Adrenal gland (tissue), 12 donors: ENCODE data around the gene NAA16. TPM values are rescaled to one million over a fixed set of nuclear protein-coding genes. Genes with fewer than 3 reads are reported as not detected.
"Not testable (repeated sequence)": the region's sequence is repeated elsewhere in the genome, so short reads cannot be mapped to it uniquely, and the experiment has no call there.

ENCODE experiments used
- DNase-seq, 7 donors: peaks; one replicate each; pipeline ENCODE4 v3.0.0-alpha.2; 2019 to 2020
- H3K27ac ChIP-seq, 5 donors: fragments of 200-600 bp; sonication (generic) in 4 of 5; 1 replicate in 3 of 5; 2 replicates in 2 of 5; pipeline versions ENCODE4 v1.5.1 to v1.8.0; 2016 to 2020; ENCODE audit warnings: mild to moderate bottlenecking in 1 of 5
- H3K27me3 ChIP-seq: fragments of 200-600 bp; 2 replicates; pipeline ENCODE4 v1.8.0; 2021
- H3K36me3 ChIP-seq, 2 donors: fragments of 200-600 bp; replicated peaks in 1 of 2; 1 replicate in 1 of 2; 2 replicates in 1 of 2; pipeline versions ENCODE4 v1.5.1 to v1.8.0; 2018 to 2022
- H3K4me1 ChIP-seq, 2 donors: fragments of 200-600 bp; replicated peaks in 1 of 2; 1 replicate in 1 of 2; 2 replicates in 1 of 2; pipeline versions ENCODE4 v1.5.1 to v1.8.0; 2018 to 2021
- H3K4me3 ChIP-seq, 4 donors: fragments of 200-600 bp; sonication (generic) in 3 of 4; one replicate each; pipeline ENCODE4 v1.5.1; 2016 to 2018
- H3K9me3 ChIP-seq, 3 donors: fragments of 200-600 bp; sonication (generic) in 1 of 3; replicated peaks in 1 of 3; 1 replicate in 2 of 3; 2 replicates in 1 of 3; pipeline versions ENCODE4 v1.5.1 to v1.8.0; 2016 to 2021
- POLR2A ChIP-seq, 2 donors: fragments of 450-650 bp; IDR thresholded peaks; one replicate each; pipeline ENCODE4 v1.6.1; 2017; ENCODE audit warnings: antibody characterized with exemption in 2 of 2, mild to moderate bottlenecking in 2 of 2, moderate library complexity in 1 of 2
- WGBS, 4 donors: extraction: QIAGEN DNeasy Blood & Tissue Kit in 2 of 4; methylation state at CpG; one replicate each; pipeline versions ENCODE4 v1.1.5 to v1.1.7; 2013 to 2017; 5-methylcytosine and 5-hydroxymethylcytosine counted together
- intact Hi-C, 2 donors: fragments of 100-400 bp; cut with DNase I; formaldehyde crosslinking; loops; one replicate each; pipeline versions ENCODE4 v1.14.1 to v1.15.0; 2022 to 2023
- polyA plus RNA-seq, 3 donors: library from polyadenylated mRNA; stranded (reverse); fragments of 200-250 nt in 2 of 3; fragments of 350-450 nt in 1 of 3; fragmentation: Illumina TruSeq in 1 of 3; extraction: RNeasy Lipid Tissue Mini Kit (QIAGEN cat#74804) in 1 of 3; gene quantifications; one replicate each; pipeline ENCODE4 v1.2.3, GENCODE V29; 2013 to 2014
- total RNA-seq, 9 donors: library from RNA; depleted of rRNA in 4 of 9; stranded (reverse); fragments of >200 nt in 4 of 9; fragments of 120-200 nt in 1 of 9; fragmentation: NEBNext Ultra II Directional in 1 of 9; extraction: Animal tissue kit (Norgen Biotek cat#: 25700) in 1 of 9; gene quantifications; one replicate each; pipeline versions ENCODE4 v1.1.0 to v1.2.4, GENCODE V29; 2013 to 2023
- TF ChIP-seq, protein P1 (sequence below), 6 experiments: fragments of 450-650 bp in 4 of 6; fragments of 200-600 bp in 2 of 6; sonication (generic) in 1 of 6; IDR thresholded peaks; 1 replicate in 5 of 6; 2 replicates in 1 of 6; pipeline versions ENCODE4 v1.5.1 to v1.8.0; 2016 to 2021; ENCODE audit warnings: antibody characterized with exemption in 6 of 6, mild to moderate bottlenecking in 2 of 6, moderate library complexity in 1 of 6
- donor health status: healthy with polysubstance abuse.
- donor health status: Bipolar disorder and iron deficiency.
- donor health status: DM: yes; HTN: yes; CAD: no.
- donor health status: DM: no; HTN: no; CAD: no.
- donor health status: DM: no; HTN: no; CAD: no.
- donor health status: DM: yes; HTN: yes; CAD: no.

The NAA16 gene
- total and polyA plus RNA-seq, 12 donors, result 3.2 to 26.2 (median 16.8) TPM

DNA sequence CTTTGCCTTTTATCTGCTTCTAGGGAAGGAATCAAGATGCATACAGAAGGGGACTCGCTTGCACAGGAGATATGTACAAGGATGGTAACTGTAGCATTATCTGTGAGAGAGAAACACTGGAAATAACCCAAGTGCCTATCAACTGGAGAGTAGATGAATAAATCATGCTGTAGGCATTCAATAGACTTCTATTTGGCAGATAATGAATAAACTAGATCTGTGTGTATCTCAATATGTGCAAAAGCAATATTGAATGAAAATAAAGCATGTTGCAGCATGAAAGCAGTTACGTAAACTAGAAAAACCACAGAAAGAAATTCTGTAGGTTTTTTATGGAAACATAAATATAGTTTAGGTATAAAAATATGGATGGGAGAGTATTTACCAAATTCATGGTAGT, 107.7 kb downstream of the NAA16 start:
- no peaks in the 10 kb centered on the region for H3K36me3 ChIP-seq
- H3K4me3 ChIP-seq, result no peak overlapping the region
- DNase-seq, result no peak
- no peaks in the 10 kb centered on the region for H3K27me3 ChIP-seq
- TF ChIP-seq, protein P1, sequence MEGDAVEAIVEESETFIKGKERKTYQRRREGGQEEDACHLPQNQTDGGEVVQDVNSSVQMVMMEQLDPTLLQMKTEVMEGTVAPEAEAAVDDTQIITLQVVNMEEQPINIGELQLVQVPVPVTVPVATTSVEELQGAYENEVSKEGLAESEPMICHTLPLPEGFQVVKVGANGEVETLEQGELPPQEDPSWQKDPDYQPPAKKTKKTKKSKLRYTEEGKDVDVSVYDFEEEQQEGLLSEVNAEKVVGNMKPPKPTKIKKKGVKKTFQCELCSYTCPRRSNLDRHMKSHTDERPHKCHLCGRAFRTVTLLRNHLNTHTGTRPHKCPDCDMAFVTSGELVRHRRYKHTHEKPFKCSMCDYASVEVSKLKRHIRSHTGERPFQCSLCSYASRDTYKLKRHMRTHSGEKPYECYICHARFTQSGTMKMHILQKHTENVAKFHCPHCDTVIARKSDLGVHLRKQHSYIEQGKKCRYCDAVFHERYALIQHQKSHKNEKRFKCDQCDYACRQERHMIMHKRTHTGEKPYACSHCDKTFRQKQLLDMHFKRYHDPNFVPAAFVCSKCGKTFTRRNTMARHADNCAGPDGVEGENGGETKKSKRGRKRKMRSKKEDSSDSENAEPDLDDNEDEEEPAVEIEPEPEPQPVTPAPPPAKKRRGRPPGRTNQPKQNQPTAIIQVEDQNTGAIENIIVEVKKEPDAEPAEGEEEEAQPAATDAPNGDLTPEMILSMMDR (IDR thresholded peaks at IDR 0.05), result no peak
- WGBS, 4 donors, result 89 to 95% (median 94%) methylated on average over 2 of the region's 2 CpGs
- intact Hi-C loops, result loop anchor here in 1 of 2 donors (10.0 kb wide), 1 partner anchor 696 kb away; no protein-coding TSS in a partner anchor
- no peaks in the 10 kb centered on the region for H3K4me1 ChIP-seq
- H3K27ac ChIP-seq, result no peak overlapping the region
- H3K9me3 ChIP-seq, result no peaks in the 10 kb centered on the region

DNA sequence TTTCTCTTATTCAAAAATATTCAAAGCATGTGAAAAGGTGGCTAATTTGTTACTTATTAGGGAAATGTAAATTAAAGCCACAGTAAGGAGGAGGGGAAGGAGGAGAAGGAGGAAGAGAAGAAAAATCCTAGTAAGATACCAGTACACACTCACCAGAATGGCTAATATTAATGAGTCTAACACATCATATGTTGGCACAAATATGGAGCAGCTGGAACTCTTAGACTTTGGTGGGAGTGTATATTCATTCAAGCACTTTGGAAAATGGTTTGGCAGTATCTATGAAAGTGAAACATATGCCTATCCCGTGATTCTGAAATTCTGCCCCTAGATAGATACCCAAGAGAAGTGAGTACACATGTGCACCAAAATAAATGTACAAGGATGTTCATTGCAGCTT, 108.1 kb downstream of the NAA16 start:
- Histone ChIP-seq H3K4me3 (no peak overlapping the region), H3K4me1 (no peaks in the 10 kb centered on the region), H3K36me3 (no peaks in the 10 kb centered on the region), H3K9me3 (no peaks in the 10 kb centered on the region), H3K27ac (no peak overlapping the region), H3K27me3 (no peaks in the 10 kb centered on the region)
- intact Hi-C loops, result loop anchor here in 1 of 2 donors (10.0 kb wide), 1 partner anchor 696 kb away; no protein-coding TSS in a partner anchor
- no peak for DNase-seq
- no peak for TF ChIP-seq POLR2A (IDR thresholded peaks at IDR 0.05)
- TF ChIP-seq, protein P1 (IDR thresholded peaks at IDR 0.05), result no peak
- WGBS, 4 donors, result 57 to 73% (median 66%) methylated on average over 1 of the region's 1 CpG

DNA sequence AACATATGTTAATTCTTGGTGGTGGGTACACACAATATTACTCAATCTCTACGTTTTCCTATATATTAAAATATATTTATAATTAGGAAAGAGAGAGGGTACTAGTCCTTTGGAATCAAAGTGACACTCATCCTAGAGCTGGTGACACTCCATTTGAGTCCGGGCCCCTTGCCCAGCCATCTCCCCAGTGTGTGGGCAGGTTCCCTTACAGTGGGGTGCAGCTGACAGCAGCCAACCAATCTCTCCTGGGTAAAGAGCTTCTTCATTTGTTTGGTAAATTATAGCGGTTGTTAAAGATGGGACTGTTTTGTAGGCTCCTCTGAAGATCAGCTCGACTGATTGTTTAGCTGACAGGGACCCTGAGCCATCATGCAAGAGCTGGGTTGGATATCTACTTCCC, 109.1 kb downstream of the NAA16 start:
- intact Hi-C loops, result no loop called here
- 68 to 72% (median 70%) methylated on average over 4 of the region's 4 CpGs for WGBS, 4 donors
- H3K36me3 ChIP-seq, result no peaks in the 10 kb centered on the region
- no peak for TF ChIP-seq POLR2A (IDR thresholded peaks at IDR 0.05)
- TF ChIP-seq, protein P1 (IDR thresholded peaks at IDR 0.05), result no peak
- no peaks in the 10 kb centered on the region for H3K4me1 ChIP-seq
- no peak for DNase-seq
- H3K27ac ChIP-seq, result no peak overlapping the region
- H3K9me3 ChIP-seq, result no peaks in the 10 kb centered on the region
- H3K27me3 ChIP-seq, result no peaks in the 10 kb centered on the region
- H3K4me3 ChIP-seq, result no peak overlapping the region

DNA sequence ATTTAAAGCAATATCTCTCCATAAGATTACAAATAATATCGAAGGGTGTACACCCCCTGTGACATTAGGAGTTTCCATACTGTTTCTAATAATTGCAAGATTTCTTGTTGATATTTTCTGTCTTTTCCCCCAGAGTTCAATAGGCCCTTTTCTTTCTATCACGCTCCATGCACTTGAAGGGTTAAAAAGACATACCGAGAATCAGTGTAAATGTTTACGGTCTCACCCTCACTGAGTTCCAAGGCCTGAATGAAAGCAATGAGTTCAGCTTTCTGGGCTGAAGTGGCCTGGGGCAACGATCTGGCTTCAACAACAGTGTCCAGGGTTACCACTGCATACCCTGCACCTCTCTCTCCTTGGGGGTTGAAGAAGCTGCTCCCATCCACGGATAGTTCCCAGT, 110.3 kb downstream of the NAA16 start:
- WGBS, 4 donors, result 68 to 74% (median 71%) methylated on average over 5 to 6 of the region's 6 CpGs
- H3K27ac ChIP-seq, H3K36me3 ChIP-seq, H3K4me3 ChIP-seq, H3K9me3 ChIP-seq, H3K27me3 ChIP-seq, DNase-seq, intact Hi-C loops, H3K4me1 ChIP-seq: not testable (repeated sequence)

DNA sequence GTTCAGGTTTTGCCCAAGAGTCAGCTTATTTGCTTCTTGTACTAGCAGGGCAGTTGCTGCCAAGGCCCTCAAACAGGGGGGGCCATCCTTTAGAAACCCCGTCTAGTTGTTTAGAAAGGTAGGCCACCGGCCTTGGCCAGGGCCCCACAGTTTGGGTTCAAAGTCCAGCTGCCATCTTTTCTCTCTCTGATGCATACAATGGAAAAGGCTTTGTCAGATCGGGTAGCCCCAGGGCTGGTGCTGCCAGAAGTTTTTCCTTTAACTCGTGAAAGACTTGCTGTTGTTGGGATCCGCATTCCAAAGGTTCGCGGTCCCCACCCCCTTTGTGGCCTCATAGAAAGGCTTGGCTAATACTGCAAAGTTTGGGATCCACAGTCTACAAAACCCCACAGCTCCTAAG, 110.9 kb downstream of the NAA16 start:
- H3K36me3 ChIP-seq, H3K9me3 ChIP-seq, DNase-seq, intact Hi-C loops, H3K4me3 ChIP-seq, H3K4me1 ChIP-seq, H3K27me3 ChIP-seq, H3K27ac ChIP-seq: not testable (repeated sequence)
- WGBS, 4 donors, result 75 to 83% (median 81%) methylated on average over 7 of the region's 7 CpGs

DNA sequence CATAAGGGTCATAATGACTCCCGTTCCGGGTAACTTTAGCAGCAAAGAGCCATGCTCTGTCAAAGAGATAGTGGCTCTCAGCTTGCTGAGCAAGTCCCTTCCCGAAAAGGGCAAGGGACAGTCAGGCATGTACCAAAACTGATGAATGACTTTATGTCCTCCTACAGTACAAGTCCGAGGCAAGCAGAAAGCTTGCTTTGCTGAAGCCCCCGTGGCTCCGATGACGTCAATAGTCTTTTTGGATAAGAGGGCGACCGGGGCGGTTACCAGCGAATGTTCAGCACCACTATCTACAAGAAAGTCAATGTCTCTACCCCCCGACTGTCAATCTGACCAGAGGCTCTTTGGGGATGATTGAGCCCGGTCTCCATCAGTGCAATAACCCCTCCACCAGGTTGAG, 112.2 kb downstream of the NAA16 start:
- H3K9me3 ChIP-seq, H3K27ac ChIP-seq, DNase-seq, H3K27me3 ChIP-seq, H3K36me3 ChIP-seq, intact Hi-C loops, H3K4me3 ChIP-seq, H3K4me1 ChIP-seq: not testable (repeated sequence)
- WGBS, 4 donors, result 77 to 94% (median 83%) methylated on average over 10 to 13 of the region's 13 CpGs

DNA sequence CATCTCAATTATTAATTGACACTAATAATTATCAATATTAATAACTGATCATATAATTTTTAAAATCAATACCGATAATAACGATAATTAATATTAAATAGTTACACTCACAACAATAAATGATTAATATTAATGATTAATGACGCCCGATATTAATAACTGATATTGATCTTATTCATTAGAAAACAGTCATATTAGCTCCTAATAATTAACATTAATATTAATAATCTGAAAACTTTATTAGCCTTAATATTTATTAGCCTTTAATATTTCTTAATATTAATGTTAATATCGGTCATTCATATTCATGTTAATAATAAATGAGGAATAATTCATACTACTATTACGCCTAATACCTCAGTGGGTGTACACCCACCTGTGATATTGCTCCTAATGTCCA, 113.6 kb downstream of the NAA16 start:
- H3K27me3 ChIP-seq, H3K4me3 ChIP-seq, H3K36me3 ChIP-seq, H3K9me3 ChIP-seq, H3K27ac ChIP-seq, H3K4me1 ChIP-seq, DNase-seq, intact Hi-C loops: not testable (repeated sequence)
- 85 to 93% (median 89%) methylated on average over 6 of the region's 6 CpGs for WGBS, 4 donors
